Breast epithelium (tissue), 3 donors: ENCODE results near the gene DLGAP3.

Experiments used
- POLR2AphosphoS5 ChIP-seq, 3 donors: sonication (generic); formaldehyde crosslinking; IDR thresholded peaks; one replicate each; pipeline ENCODE4 v1.6.1; 2017; ENCODE audit warnings: antibody characterized with exemption in 3 of 3
- TF ChIP-seq, protein P1 (sequence below), 3 donors: fragments of 450-650 bp; IDR thresholded peaks; one replicate each; pipeline ENCODE4 v1.5.1; 2016 to 2017; ENCODE audit warnings: antibody characterized with exemption in 3 of 3, mild to moderate bottlenecking in 3 of 3, moderate library complexity in 3 of 3

DNA sequence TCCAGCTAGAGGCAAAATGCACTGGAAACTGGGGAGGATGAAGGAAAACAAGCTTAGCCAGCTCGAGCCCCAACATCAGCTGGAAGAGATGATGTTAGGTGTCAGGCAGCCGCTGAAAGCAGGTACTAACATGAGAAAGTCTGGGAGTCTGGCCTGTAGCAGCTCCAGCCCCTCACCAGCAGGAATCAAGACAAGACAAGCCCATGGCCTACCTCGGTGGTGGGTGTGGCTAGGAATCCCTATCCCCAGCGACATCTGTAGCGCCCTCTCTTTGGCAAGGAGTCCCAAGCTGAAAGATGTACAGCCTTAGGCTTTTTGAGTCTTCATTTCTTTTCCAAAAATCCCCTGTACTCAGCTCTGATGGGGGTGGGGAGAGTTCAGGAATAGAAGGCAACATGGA, 2.6 kb downstream of the DLGAP3 start:
- TF ChIP-seq, protein P1, sequence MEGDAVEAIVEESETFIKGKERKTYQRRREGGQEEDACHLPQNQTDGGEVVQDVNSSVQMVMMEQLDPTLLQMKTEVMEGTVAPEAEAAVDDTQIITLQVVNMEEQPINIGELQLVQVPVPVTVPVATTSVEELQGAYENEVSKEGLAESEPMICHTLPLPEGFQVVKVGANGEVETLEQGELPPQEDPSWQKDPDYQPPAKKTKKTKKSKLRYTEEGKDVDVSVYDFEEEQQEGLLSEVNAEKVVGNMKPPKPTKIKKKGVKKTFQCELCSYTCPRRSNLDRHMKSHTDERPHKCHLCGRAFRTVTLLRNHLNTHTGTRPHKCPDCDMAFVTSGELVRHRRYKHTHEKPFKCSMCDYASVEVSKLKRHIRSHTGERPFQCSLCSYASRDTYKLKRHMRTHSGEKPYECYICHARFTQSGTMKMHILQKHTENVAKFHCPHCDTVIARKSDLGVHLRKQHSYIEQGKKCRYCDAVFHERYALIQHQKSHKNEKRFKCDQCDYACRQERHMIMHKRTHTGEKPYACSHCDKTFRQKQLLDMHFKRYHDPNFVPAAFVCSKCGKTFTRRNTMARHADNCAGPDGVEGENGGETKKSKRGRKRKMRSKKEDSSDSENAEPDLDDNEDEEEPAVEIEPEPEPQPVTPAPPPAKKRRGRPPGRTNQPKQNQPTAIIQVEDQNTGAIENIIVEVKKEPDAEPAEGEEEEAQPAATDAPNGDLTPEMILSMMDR (IDR thresholded peaks at IDR 0.05): no peak
- no peak for TF ChIP-seq POLR2AphosphoS5 (IDR thresholded peaks at IDR 0.05)
